ENCODE measurements around the gene SLC25A27.

Gene SLC25A27

GRCh38 chr6:46652603-46653438 is at the start of gene SLC25A27, which contains the start of gene CYP39A1:
Gene SLC25A27, plus strand, starts transcription at chr6:46652975. Its CDS starts 218 bp downstream, at chr6:46653193.
Gene CYP39A1, minus strand, starts transcription at chr6:46652818. Its CDS starts 236 bp downstream, at chr6:46652582.
- CTCF ChIA-PET, result no interaction called here

GRCh38 chr6:46605091-46605797 is 47.5 kb upstream of the SLC25A27 start:
- TF ChIP-seq CTCF (IDR thresholded peaks at IDR 0.05; ENCODE audit: control extremely low read depth, extremely low read depth, low read depth, missing control alignments), result no peak
- POLR2A ChIA-PET, result no interaction called here
- CTCF ChIA-PET, result interaction anchor here (1.1 to 1.3 kb wide), 2 partner anchors 20 to 515 kb away, joined by 3 read pairs; no protein-coding TSS in a partner anchor
- DNase-seq (ENCODE audit: extremely low spot score), result peak; percentile 13

More at GRCh38 chr6:46652603-46653438, at the start of gene SLC25A27, which contains the start of gene CYP39A1:
- POLR2A ChIA-PET, result no interaction called here
- peak; percentile 91 for DNase-seq (ENCODE audit: extremely low spot score)
- no peak for TF ChIP-seq CTCF (IDR thresholded peaks at IDR 0.05; ENCODE audit: control extremely low read depth, extremely low read depth, low read depth, missing control alignments)

- CTCF ChIA-PET, result no interaction called here
- TF ChIP-seq CTCF (IDR thresholded peaks at IDR 0.05; ENCODE audit: control extremely low read depth, extremely low read depth, low read depth, missing control alignments), result no peak
- POLR2A ChIA-PET, result no interaction called here
- no peak for DNase-seq (ENCODE audit: extremely low spot score)
These were observed 46.4 kb upstream of the SLC25A27 start for GRCh38 chr6:46606338-46606737.

- no peak for DNase-seq (ENCODE audit: extremely low spot score)
- ChIA-PET CTCF (no interaction called here), POLR2A (no interaction called here)
- TF ChIP-seq CTCF (IDR thresholded peaks at IDR 0.05; ENCODE audit: control extremely low read depth, extremely low read depth, low read depth, missing control alignments), result no peak
These were observed 41.8 kb upstream of the SLC25A27 start for GRCh38 chr6:46610862-46611553.

GRCh38 chr6:46612645-46613044 is 40.1 kb upstream of the SLC25A27 start:
- POLR2A ChIA-PET, result no interaction called here

More at GRCh38 chr6:46612645-46613044, 40.1 kb upstream of the SLC25A27 start:
- CTCF ChIA-PET, result interaction anchor here (1.0 to 1.7 kb wide), 2 partner anchors 10 to 12 kb away, joined by 4 to 7 read pairs; no protein-coding TSS in a partner anchor
- TF ChIP-seq CTCF (IDR thresholded peaks at IDR 0.05; ENCODE audit: control extremely low read depth, extremely low read depth, low read depth, missing control alignments), result no peak
- DNase-seq (ENCODE audit: extremely low spot score), result no peak

Measured in GM10248 (cell line).